Panc1 (cell line): ENCODE measurements around the gene HMGN4. TPM values are rescaled to one million over a fixed set of nuclear protein-coding genes. Genes with fewer than 3 reads are reported as not detected.

Source experiments
- ATAC-seq: fragments of 200-7000 bp; cut with Tn5 transposase; 2 replicates; pipeline ENCODE4 v1.9.1; 2020; ENCODE audit warnings: mild to moderate bottlenecking, moderate library complexity
- BruUV-seq: library from RNA; stranded (reverse); fragments of 400-500 nt; replicated peaks from 2 replicates; lab custom pipeline; 2021; lab: Mats Ljungman, UMichigan
- CTCF ChIA-PET: fragments of 300-600 bp; sonication (Branson Sonifier 250); formaldehyde crosslinking; loops from one replicate; lab custom pipeline; 2022; ENCODE audit warnings: antibody characterized with exemption; lab: Charles Lee
- POLR2A ChIA-PET: fragments of 300-600 bp; sonication (Branson Sonifier 250); formaldehyde crosslinking; loops from one replicate; lab custom pipeline; 2022; ENCODE audit warnings: antibody characterized with exemption; lab: Charles Lee
- DNase-seq: peaks from one replicate; pipeline ENCODE4 v3.0.0-alpha.2; 2010; ENCODE audit warnings: low read depth, low spot score
- H3K27ac ChIP-seq: 2 replicates; pipeline ENCODE4 v1.5.1; 2011; ENCODE audit warnings: mild to moderate bottlenecking, low read length, inconsistent platforms
- H3K27me3 ChIP-seq: fragments of 200-500 bp; sonication (Bioruptor generic); 2 replicates; pipeline ENCODE4 v1.6.0; 2014; ENCODE audit warnings: low read length, inconsistent platforms; ENCODE audit not compliant: control insufficient read depth, insufficient read depth
- H3K36me3 ChIP-seq: fragments of 200-500 bp; sonication (Bioruptor generic); 2 replicates; pipeline ENCODE4 v1.5.1; 2014; ENCODE audit warnings: inconsistent platforms, mild to moderate bottlenecking, low read length, moderate library complexity; ENCODE audit not compliant: control insufficient read depth, insufficient read depth
- H3K4me1 ChIP-seq: 2 replicates; pipeline ENCODE4 v1.5.1; 2011; ENCODE audit warnings: inconsistent platforms, mild to moderate bottlenecking, low read length, moderate library complexity; ENCODE audit not compliant: control insufficient read depth, insufficient read depth
- H3K4me3 ChIP-seq, 2 experiments: 2 replicates each; pipeline ENCODE4 v1.5.1; 2011 to 2012; ENCODE audit warnings: low read depth in 2 of 2, low read length in 2 of 2, mild to moderate bottlenecking in 2 of 2, inconsistent platforms in 1 of 2, moderate library complexity in 1 of 2
- H3K9me3 ChIP-seq: fragments of 200-500 bp; sonication (Bioruptor generic); 2 replicates; pipeline ENCODE4 v1.5.1; 2014; ENCODE audit warnings: low read depth, mild to moderate bottlenecking, inconsistent platforms, low read length, moderate library complexity; ENCODE audit not compliant: control insufficient read depth, insufficient read depth
- CTCF ChIP-seq: fragments of 450-650 bp; IDR thresholded peaks from 2 replicates; pipeline ENCODE4 v1.5.1; 2017; ENCODE audit warnings: mild to moderate bottlenecking
- POLR2AphosphoS5 ChIP-seq: IDR thresholded peaks from 2 replicates; pipeline ENCODE4 v1.6.1; 2012; ENCODE audit warnings: mild to moderate bottlenecking, low read depth, low read length, moderate library complexity
- REST ChIP-seq, 2 experiments: IDR thresholded peaks; 2 replicates each; pipeline ENCODE4 v1.6.1; 2011 to 2012; ENCODE audit warnings: low read depth in 2 of 2, control low read depth in 1 of 2, low read length in 1 of 2, mild to moderate bottlenecking in 1 of 2, moderate library complexity in 1 of 2; ENCODE audit not compliant: insufficient read depth in 1 of 2
- SIN3A ChIP-seq: IDR thresholded peaks from 2 replicates; pipeline ENCODE4 v1.6.1; 2012; ENCODE audit warnings: low read depth, mild to moderate bottlenecking, low read length, moderate library complexity, borderline replicate concordance; ENCODE audit not compliant: insufficient read depth
- TCF7L2 ChIP-seq: IDR thresholded peaks from 2 replicates; pipeline ENCODE4 v1.6.1; 2011; ENCODE audit warnings: mild to moderate bottlenecking, low read depth, low read length, inconsistent platforms
- in situ Hi-C: cut with HindIII; loops from 2 replicates; pipeline ENCODE4 v1.10.0; 2016; ENCODE audit warnings: low sequenced_read_pairs, low pct_unique_long_range_greater_than_20kb
- intact Hi-C: fragments of 100-400 bp; cut with micrococcal nuclease; formaldehyde crosslinking; loops from one replicate; pipeline ENCODE4 v1.10.0; 2022; ENCODE audit not compliant: unreplicated experiment
- total RNA-seq: library from RNA; stranded (reverse); gene quantifications from one replicate; pipeline ENCODE4 v1.2.1, GENCODE V29; 2021; ENCODE audit not compliant: unreplicated experiment

Gene HMGN4
- total RNA-seq, 1 experiment from 2014 or later, result 60.5 TPM

- Histone ChIP-seq H3K4me1 (peaks cover 10% of the 10 kb centered on the region; the same call in 1 of the 2 replicates), H3K4me3 (no peak overlapping the region), H3K36me3 (no peaks in the 10 kb centered on the region), H3K27ac (no peak overlapping the region), H3K9me3 (no peaks in the 10 kb centered on the region), H3K27me3 (no peaks in the 10 kb centered on the region; the same call in 1 of the 2 replicates)
- DNase-seq (no peak), ATAC-seq (no peak)
- ChIA-PET CTCF (no interaction called here), POLR2A (no interaction called here)
- in situ Hi-C loops, result no loop called here
- intact Hi-C loops, result loop anchor here (10.0 kb wide), 1 partner anchor 656 kb away; no protein-coding TSS in a partner anchor
- BruUV-seq, result no TSS peak
- no peak for TF ChIP-seq REST (IDR thresholded peaks at IDR 0.05; ENCODE audit: insufficient read depth in 1 of 2, low read depth in 2 of 2, low read length in 1 of 2)
Observed at GRCh38 chr6:26578741-26579140, 40.6 kb downstream of the HMGN4 start.

- peaks cover 3% of the 10 kb centered on the region; the same call in 1 of the 2 replicates for H3K4me1 ChIP-seq
- H3K27me3 ChIP-seq, result peaks cover 6% of the 10 kb centered on the region; the same call in 1 of the 2 replicates
- DNase-seq (no peak), ATAC-seq (no peak)
- BruUV-seq, result no TSS peak
- ChIA-PET POLR2A (no interaction called here), CTCF (interaction anchor here (1.6 kb wide), 1 partner anchor 14 kb away, joined by 8 read pairs; no protein-coding TSS in a partner anchor)
- intact Hi-C loops, result no loop called here
- no peak overlapping the region for H3K4me3 ChIP-seq
- H3K27ac ChIP-seq, result no peak overlapping the region
- in situ Hi-C loops, result no loop called here
- no peak for TF ChIP-seq TCF7L2
- no peak for TF ChIP-seq SIN3A
- no peak for TF ChIP-seq POLR2AphosphoS5
- TF ChIP-seq REST (IDR thresholded peaks at IDR 0.05; ENCODE audit: insufficient read depth in 1 of 2, low read depth in 2 of 2, low read length in 1 of 2), result no peak
- TF ChIP-seq CTCF, result no peak
- no peaks in the 10 kb centered on the region for H3K9me3 ChIP-seq
- no peaks in the 10 kb centered on the region for H3K36me3 ChIP-seq
Observed at GRCh38 chr6:26581164-26581915, 43.2 kb downstream of the HMGN4 start.
